Common myeloid progenitor, CD34-positive (primary cell): ENCODE data around the gene ATP13A2.

Experiments
- CTCF ChIA-PET: fragments of 350-600 bp; sonication (Branson Sonifier 250); formaldehyde crosslinking; loops from one replicate; lab custom pipeline; 2021; ENCODE audit warnings: antibody characterized with exemption; lab: Charles Lee
- POLR2A ChIA-PET: fragments of 350-600 bp; sonication (Branson Sonifier 250); formaldehyde crosslinking; loops from one replicate; lab custom pipeline; 2021; ENCODE audit warnings: antibody characterized with exemption; lab: Charles Lee
- DNase-seq, 3 donors: peaks; one replicate each; pipeline versions ENCODE4 v3.0.0 to v3.0.0-alpha.2; 2013
- H3K27ac ChIP-seq, 2 experiments: 1 replicate in 1 of 2; 2 replicates in 1 of 2; pipeline ENCODE4 v1.7.0; 2013; ENCODE audit warnings: inconsistent platforms in 2 of 2, low read length in 2 of 2, mild to moderate bottlenecking in 2 of 2, low read depth in 1 of 2, moderate library complexity in 1 of 2; ENCODE audit not compliant: severe bottlenecking in 2 of 2, insufficient read depth in 1 of 2, poor library complexity in 1 of 2
- H3K27me3 ChIP-seq, 5 experiments: replicated peaks in 2 of 5; 1 replicate in 3 of 5; 2 replicates in 2 of 5; pipeline versions ENCODE4 v1.6.1 to v1.7.0; 2013; ENCODE audit warnings: low read length in 4 of 5, mild to moderate bottlenecking in 2 of 5, moderate library complexity in 2 of 5, inconsistent platforms in 1 of 5; ENCODE audit not compliant: insufficient read depth in 5 of 5, control insufficient read depth in 4 of 5
- H3K36me3 ChIP-seq, 4 experiments: 1 replicate in 2 of 4; 2 replicates in 2 of 4; pipeline versions ENCODE4 v1.6.1 to v1.7.0; 2013; ENCODE audit warnings: low read length in 3 of 4, control low read depth in 1 of 4, mild to moderate bottlenecking in 1 of 4; ENCODE audit not compliant: control insufficient read depth in 4 of 4, insufficient read depth in 4 of 4
- H3K4me1 ChIP-seq, 4 experiments: 1 replicate in 3 of 4; 2 replicates in 1 of 4; pipeline versions ENCODE4 v1.6.1 to v1.7.1; 2013; ENCODE audit warnings: low read length in 3 of 4, mild to moderate bottlenecking in 3 of 4, control low read depth in 1 of 4, inconsistent platforms in 1 of 4, moderate library complexity in 1 of 4; ENCODE audit not compliant: control insufficient read depth in 4 of 4, insufficient read depth in 4 of 4; ENCODE audit errors: control extremely low read depth in 1 of 4
- H3K4me3 ChIP-seq, 7 experiments: 1 replicate in 4 of 7; 2 replicates in 3 of 7; pipeline versions ENCODE4 v1.5.1 to v1.7.0; 2013; ENCODE audit warnings: mild to moderate bottlenecking in 7 of 7, low read length in 6 of 7, moderate library complexity in 6 of 7, inconsistent platforms in 2 of 7, low read depth in 2 of 7, control low read depth in 1 of 7; ENCODE audit not compliant: insufficient read depth in 4 of 7, control insufficient read depth in 1 of 7; ENCODE audit errors: extremely low read depth in 1 of 7
- H3K9me3 ChIP-seq, 5 experiments: 1 replicate in 4 of 5; 2 replicates in 1 of 5; pipeline versions ENCODE4 v1.6.1 to v1.7.1; 2013; ENCODE audit warnings: low read length in 4 of 5, mild to moderate bottlenecking in 2 of 5, inconsistent platforms in 1 of 5, low read depth in 1 of 5, moderate library complexity in 1 of 5; ENCODE audit not compliant: control insufficient read depth in 4 of 5, insufficient read depth in 2 of 5; ENCODE audit errors: control extremely low read depth in 1 of 5
- WGBS: methylation state at CpG from one replicate; pipeline ENCODE4 v1.1.5; 2013; ENCODE audit not compliant: insufficient coverage; 5-methylcytosine and 5-hydroxymethylcytosine counted together

ATP13A2 gene

GRCh38 chr1:17008208-17008855 lies 3.4 kb downstream of the ATP13A2 start:
- POLR2A ChIA-PET: interaction anchor here (0.6 kb wide), 1 partner anchor 353 kb away, joined by 4 read pairs; no protein-coding TSS in a partner anchor
- Histone ChIP-seq H3K4me1 (peaks cover 5 to 42% (median 39%) of the 10 kb centered on the region in 4 experiments), H3K27ac (no peak overlapping the region), H3K4me3 (no peak overlapping the region), H3K27me3 (no peaks in the 10 kb centered on the region), H3K36me3 (peaks cover 3 to 23% (median 20%) of the 10 kb centered on the region in 4 experiments), H3K9me3 (no peaks in the 10 kb centered on the region)
- 96% methylated on average over 8 of the region's 15 CpGs for WGBS
- CTCF ChIA-PET: interaction anchor here (1.3 to 2.4 kb wide), 2 partner anchors 13 to 21 kb away, joined by 4 to 6 read pairs; no protein-coding TSS in a partner anchor
- DNase-seq: no peak

GRCh38 chr1:17007121-17007520 lies 4.6 kb downstream of the ATP13A2 start:
- ChIA-PET CTCF (interaction anchor here (1.0 to 2.4 kb wide), 5 partner anchors 14 to 39 kb away, joined by 3 to 6 read pairs (median 3); no protein-coding TSS in a partner anchor), POLR2A (interaction anchor here (0.6 to 1.0 kb wide), 2 partner anchors 14 to 25 kb away, joined by 3 read pairs; no protein-coding TSS in a partner anchor)

GRCh38 chr1:17005365-17005740 lies 6.4 kb downstream of the ATP13A2 start:
- WGBS: 95% methylated on average over 10 of the region's 19 CpGs
- H3K27me3 ChIP-seq: no peaks in the 10 kb centered on the region
- ChIA-PET POLR2A (no interaction called here), CTCF (interaction anchor here (1.1 to 1.5 kb wide), 2 partner anchors 16 to 45 kb away, joined by 3 to 6 read pairs; no protein-coding TSS in a partner anchor)
- no peak for DNase-seq
- H3K9me3 ChIP-seq: no peaks in the 10 kb centered on the region
- peaks cover 3 to 50% (median 38%) of the 10 kb centered on the region in 4 experiments for H3K36me3 ChIP-seq
- no peak overlapping the region for H3K27ac ChIP-seq
- H3K4me1 ChIP-seq: peaks cover 3 to 16% (median 15%) of the 10 kb centered on the region in 4 experiments
- H3K4me3 ChIP-seq: no peak overlapping the region

More at GRCh38 chr1:17007121-17007520, 4.6 kb downstream of the ATP13A2 start:
- peaks cover 5 to 30% (median 28%) of the 10 kb centered on the region in 4 experiments for H3K4me1 ChIP-seq
- peaks cover 3 to 35% (median 29%) of the 10 kb centered on the region in 4 experiments for H3K36me3 ChIP-seq
- H3K27me3 ChIP-seq: no peaks in the 10 kb centered on the region
- 100% methylated on average over 2 of the region's 8 CpGs for WGBS
- no peak overlapping the region for H3K4me3 ChIP-seq
- H3K27ac ChIP-seq: no peak overlapping the region
- no peak for DNase-seq
- H3K9me3 ChIP-seq: no peaks in the 10 kb centered on the region

- DNase-seq: no peak
- CTCF ChIA-PET: interaction anchor here (0.6 to 4.1 kb wide), 4 partner anchors 17 to 53 kb away, joined by 3 to 24 read pairs (median 3); no protein-coding TSS in a partner anchor
These were observed 7.0 kb downstream of the ATP13A2 start for GRCh38 chr1:17004466-17005364.

GRCh38 chr1:17002524-17002902 lies 9.2 kb downstream of the ATP13A2 start:
- H3K4me1 ChIP-seq: no peaks in the 10 kb centered on the region

More at GRCh38 chr1:17004466-17005364, 7.0 kb downstream of the ATP13A2 start:
- no peaks in the 10 kb centered on the region for H3K27me3 ChIP-seq
- H3K4me1 ChIP-seq: peaks cover 0 to 10% (median 9%) of the 10 kb centered on the region in 4 experiments
- no peak overlapping the region for H3K27ac ChIP-seq
- POLR2A ChIA-PET: no interaction called here
- peaks cover 3 to 50% (median 38%) of the 10 kb centered on the region in 4 experiments for H3K36me3 ChIP-seq
- no peaks in the 10 kb centered on the region for H3K9me3 ChIP-seq
- WGBS: 94% methylated on average over 22 of the region's 24 CpGs
- no peak overlapping the region for H3K4me3 ChIP-seq

GRCh38 chr1:17001760-17002523 lies 9.8 kb downstream of the ATP13A2 start:
- Histone ChIP-seq H3K4me3 (no peak overlapping the region), H3K4me1 (no peaks in the 10 kb centered on the region), H3K27me3 (no peaks in the 10 kb centered on the region), H3K36me3 (peaks cover 3 to 65% (median 46%) of the 10 kb centered on the region in 4 experiments), H3K27ac (no peak overlapping the region), H3K9me3 (no peaks in the 10 kb centered on the region)
- POLR2A ChIA-PET: interaction anchor here (0.8 to 1.3 kb wide), 2 partner anchors 8 to 12 kb away, joined by 3 to 4 read pairs; no protein-coding TSS in a partner anchor
- DNase-seq: no peak
- WGBS: 97% methylated on average over 15 of the region's 19 CpGs
- CTCF ChIA-PET: interaction anchor here (0.7 to 4.1 kb wide), 5 partner anchors 9 to 42 kb away, joined by 3 to 24 read pairs (median 4); partner anchors contain the start of gene ATP13A2

More at GRCh38 chr1:17002524-17002902, 9.2 kb downstream of the ATP13A2 start:
- Histone ChIP-seq H3K9me3 (no peaks in the 10 kb centered on the region), H3K36me3 (peaks cover 3 to 61% (median 45%) of the 10 kb centered on the region in 4 experiments), H3K27me3 (no peaks in the 10 kb centered on the region), H3K4me3 (no peak overlapping the region), H3K27ac (no peak overlapping the region)
- POLR2A ChIA-PET: interaction anchor here (0.8 kb wide), 1 partner anchor 11 kb away, joined by 4 read pairs; no protein-coding TSS in a partner anchor
- no peak for DNase-seq
- WGBS: 97% methylated on average over 3 of the region's 4 CpGs
- CTCF ChIA-PET: interaction anchor here (0.7 to 4.1 kb wide), 5 partner anchors 8 to 38 kb away, joined by 3 to 24 read pairs (median 4); partner anchors contain the start of gene ATP13A2
